Natural killer cell treated with Interleukin-12 subunit alpha and Interleukin-12 subunit beta and Interleukin-15 and Interleukin-18, amount 100 ng/mL, for 72 hours (primary cell): ENCODE results near the gene ALG2. TPM values are rescaled to one million over a fixed set of nuclear protein-coding genes. Genes with fewer than 3 reads are reported as not detected.
"Not testable (repeated sequence)": the region's sequence is repeated elsewhere in the genome, so short reads cannot be mapped to it uniquely, and the experiment has no call there.

Source experiments
- ATAC-seq, 2 donors: fragments of 150-1000 bp; cut with Tn5 transposase in 1 of 2; sonication (Bioruptor Pico), chemical (Tn5 transposase) in 1 of 2; 2 replicates each; pipeline ENCODE4 v1.10.0; 2021
- DNase-seq: peaks from one replicate; pipeline ENCODE4 v3.0.0; 2022; ENCODE audit warnings: low spot score
- H3K27ac Mint-ChIP-seq, 2 donors: 1 replicate in 1 of 2; 2 replicates in 1 of 2; pipeline ENCODE4 v1.8.0; 2022; ENCODE audit warnings: mixed read lengths in 2 of 2, mild to moderate bottlenecking in 1 of 2, moderate library complexity in 1 of 2
- H3K27me3 Mint-ChIP-seq, 2 donors: 1 replicate in 1 of 2; 2 replicates in 1 of 2; pipeline ENCODE4 v1.8.0; 2022; ENCODE audit warnings: mixed read lengths in 2 of 2
- H3K36me3 Mint-ChIP-seq: one replicate; pipeline ENCODE4 v1.8.0; 2022; ENCODE audit warnings: mixed read lengths
- H3K4me1 Mint-ChIP-seq, 2 donors: 1 replicate in 1 of 2; 2 replicates in 1 of 2; pipeline ENCODE4 v1.8.0; 2022; ENCODE audit warnings: low read depth in 2 of 2, mixed read lengths in 2 of 2, mild to moderate bottlenecking in 1 of 2
- H3K4me3 Mint-ChIP-seq: one replicate; pipeline ENCODE4 v1.8.0; 2022; ENCODE audit warnings: mixed read lengths
- H3K9me3 Mint-ChIP-seq: 2 replicates; pipeline ENCODE4 v1.8.0; 2022; ENCODE audit warnings: mixed read lengths
- total RNA-seq, 2 donors: library from RNA; stranded (reverse); gene quantifications; one replicate each; pipeline ENCODE4 v1.2.3, GENCODE V29; 2022

Gene ALG2
- total RNA-seq, 2 donors from 2014 or later: 56.9 to 62.2 TPM

DNA sequence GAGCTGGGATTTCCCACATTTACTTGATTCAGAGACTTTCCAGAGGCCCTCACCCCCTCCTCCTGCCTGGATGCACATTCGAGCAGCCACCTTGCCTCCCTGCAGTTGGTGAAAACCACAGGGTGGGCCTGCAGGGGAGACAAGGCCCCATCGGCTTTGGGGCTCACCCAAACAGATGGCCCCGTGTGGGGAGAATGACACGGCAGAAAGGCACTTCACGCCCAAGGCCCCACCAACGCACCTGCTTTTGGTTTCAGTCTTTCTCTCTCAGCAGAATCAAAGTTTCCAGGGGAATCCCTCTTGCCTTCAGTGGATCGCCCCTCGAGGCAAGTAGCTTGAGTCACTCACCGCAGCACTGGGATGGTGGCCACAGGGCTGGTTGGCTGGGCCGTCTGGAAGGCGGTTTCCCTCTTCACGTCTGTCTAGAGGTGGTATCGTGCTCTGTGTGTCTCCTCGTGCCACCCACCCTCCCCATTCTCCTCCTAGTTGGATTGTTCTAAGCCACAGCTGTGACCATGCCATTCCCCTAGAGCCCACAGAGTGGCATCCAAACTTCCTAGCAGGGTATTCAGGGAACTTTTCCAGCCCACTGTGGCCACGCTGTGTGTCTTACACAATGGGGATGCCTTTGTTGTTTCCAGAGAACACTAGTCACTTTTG lies 32.2 kb upstream of the ALG2 start:
- Mint-ChIP-seq H3K4me3 (peak overlapping the region; percentile 78), H3K9me3 (no peaks in the 10 kb centered on the region), H3K36me3 (no peaks in the 10 kb centered on the region), H3K27me3 (no peaks in the 10 kb centered on the region), H3K4me1 (peaks cover 41 to 64% of the 10 kb centered on the region in 2 donors), H3K27ac (peak overlapping the region; percentile 96 to 99)
- ATAC-seq (peak; percentile 94 to 97), DNase-seq (peak; percentile 97)

DNA sequence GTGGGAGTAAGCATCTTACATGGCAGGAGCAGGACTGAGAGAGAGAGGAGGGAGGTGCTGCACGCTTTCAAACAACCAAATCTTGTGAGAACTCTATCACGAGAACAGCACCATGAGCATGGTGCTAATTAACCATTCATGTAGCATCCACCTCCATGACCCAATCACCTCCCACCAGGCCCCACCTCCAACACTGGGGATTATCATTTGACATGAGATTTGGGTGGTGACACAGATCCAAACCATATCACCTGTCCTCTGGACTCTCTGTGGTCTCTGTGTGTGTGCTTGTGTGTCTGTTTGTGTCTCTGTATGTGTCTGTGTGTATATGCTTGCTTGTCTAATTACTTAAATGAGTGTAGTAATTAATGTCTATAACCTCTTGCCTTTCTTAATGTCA lies 31.4 kb upstream of the ALG2 start:
- ATAC-seq (peak in 1 of 2 donors; percentile 37), DNase-seq (no peak)
- no peaks in the 10 kb centered on the region for H3K36me3 Mint-ChIP-seq
- no peaks in the 10 kb centered on the region for H3K9me3 Mint-ChIP-seq
- peak overlapping the region; percentile 78 for H3K4me3 Mint-ChIP-seq
- peaks cover 46 to 60% of the 10 kb centered on the region in 2 donors for H3K4me1 Mint-ChIP-seq
- no peaks in the 10 kb centered on the region for H3K27me3 Mint-ChIP-seq
- peak overlapping the region; percentile 96 to 99 for H3K27ac Mint-ChIP-seq

DNA sequence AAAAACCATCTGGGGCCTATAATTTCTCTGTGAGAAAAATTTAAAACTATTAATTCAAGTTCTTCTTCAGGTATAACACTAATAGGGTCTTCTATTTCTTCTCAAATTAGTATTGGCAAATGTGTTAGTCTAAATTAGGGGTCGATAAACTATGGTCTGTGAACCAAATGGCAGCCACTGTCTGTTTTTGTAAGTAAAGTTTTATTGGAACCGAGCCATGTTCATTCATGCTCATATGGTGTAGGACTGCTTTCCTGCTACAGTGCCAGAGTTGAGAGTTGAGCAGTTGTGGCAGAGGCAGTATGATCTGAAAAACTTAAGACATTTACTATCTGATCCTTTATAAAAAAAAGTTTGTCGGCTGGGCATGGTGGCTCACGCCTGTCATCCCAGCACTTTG lies 29.4 kb upstream of the ALG2 start:
- no peak for DNase-seq
- Mint-ChIP-seq H3K27ac (peak overlapping the region in 1 of 2 donors; percentile 99), H3K36me3 (peaks cover 4% of the 10 kb centered on the region), H3K4me3 (no peak overlapping the region), H3K4me1 (peaks cover 50 to 62% of the 10 kb centered on the region in 2 donors), H3K27me3 (no peaks in the 10 kb centered on the region), H3K9me3 (no peaks in the 10 kb centered on the region)
- no peak for ATAC-seq

DNA sequence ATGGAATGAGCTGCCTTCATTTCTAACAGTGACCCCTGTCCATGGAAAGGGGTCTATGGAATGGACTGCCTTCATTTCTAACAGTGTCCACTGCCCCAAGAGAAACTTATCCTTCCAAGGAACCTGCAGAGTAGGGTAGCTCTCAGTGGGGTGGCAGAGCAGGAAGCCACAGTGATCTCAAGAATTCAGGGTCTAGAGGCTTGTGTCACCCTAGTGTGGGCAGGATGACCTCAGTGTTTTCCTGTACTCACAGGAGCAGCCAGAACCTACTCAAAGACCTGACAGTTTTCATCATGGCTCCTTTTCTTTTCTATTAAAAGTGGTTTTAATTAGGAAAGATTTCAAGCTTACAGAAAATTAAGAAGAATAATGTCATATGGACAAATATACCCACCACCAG lies 27.9 kb upstream of the ALG2 start:
- no peaks in the 10 kb centered on the region for H3K27me3 Mint-ChIP-seq
- ATAC-seq (peak in 1 of 2 donors; percentile 80), DNase-seq (no peak)
- H3K27ac Mint-ChIP-seq: peak overlapping the region; percentile 68 to 99
- peak overlapping the region; percentile 67 for H3K4me3 Mint-ChIP-seq
- H3K4me1 Mint-ChIP-seq: peaks cover 47 to 57% of the 10 kb centered on the region in 2 donors
- H3K9me3 Mint-ChIP-seq: no peaks in the 10 kb centered on the region
- peaks cover 4% of the 10 kb centered on the region for H3K36me3 Mint-ChIP-seq

DNA sequence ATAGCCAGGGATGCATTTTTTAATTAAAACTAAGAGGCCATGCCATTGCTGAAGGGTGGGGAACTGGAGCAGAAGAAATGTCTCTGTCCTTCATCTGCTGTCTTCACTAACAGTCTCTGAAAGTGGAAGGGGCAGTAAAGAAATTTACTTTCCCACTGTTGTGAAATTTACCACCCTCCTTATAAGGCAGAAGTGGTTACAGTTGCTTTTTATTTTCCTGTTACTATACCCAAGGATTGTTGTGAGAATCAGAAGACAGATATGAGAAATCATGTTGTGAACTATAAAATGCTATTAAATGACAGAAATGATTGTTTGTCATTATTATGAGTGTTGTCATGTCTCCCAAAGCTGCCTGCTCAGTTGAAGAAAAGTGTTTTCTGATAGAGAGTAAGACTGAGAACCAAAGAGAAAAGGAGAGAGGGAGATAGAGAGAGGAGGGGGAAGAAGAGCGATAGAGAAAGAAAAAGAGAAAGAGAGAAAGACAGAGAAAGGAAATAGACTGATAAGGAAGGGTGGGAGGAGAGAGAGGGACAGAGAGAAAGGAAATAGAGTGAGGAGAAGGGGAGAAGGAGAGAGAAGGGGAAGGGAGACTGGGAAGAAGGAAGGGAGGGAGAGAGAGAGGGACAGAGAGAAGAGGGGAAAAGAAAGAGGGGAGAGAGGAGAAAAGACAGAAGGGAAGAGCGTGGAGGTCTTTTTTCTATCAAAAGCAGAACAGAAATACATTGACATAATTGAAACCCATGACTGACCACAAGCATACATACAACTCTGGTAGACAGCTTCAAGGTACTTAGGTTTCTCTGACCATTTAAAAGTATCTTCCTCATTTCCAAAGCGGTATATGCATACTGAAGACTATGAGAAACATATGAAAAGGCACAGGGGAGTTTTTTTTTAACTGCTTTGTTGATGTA lies 22.9 kb upstream of the ALG2 start:
- H3K9me3 Mint-ChIP-seq: no peaks in the 10 kb centered on the region
- peak overlapping the region; percentile 79 to 91 for H3K27ac Mint-ChIP-seq
- no peaks in the 10 kb centered on the region for H3K27me3 Mint-ChIP-seq
- DNase-seq (no peak), ATAC-seq (peak; percentile 65 to 71)
- peaks cover 9% of the 10 kb centered on the region for H3K36me3 Mint-ChIP-seq
- H3K4me1 Mint-ChIP-seq: peaks cover 39 to 46% of the 10 kb centered on the region in 2 donors
- peak overlapping the region; percentile 61 for H3K4me3 Mint-ChIP-seq

DNA sequence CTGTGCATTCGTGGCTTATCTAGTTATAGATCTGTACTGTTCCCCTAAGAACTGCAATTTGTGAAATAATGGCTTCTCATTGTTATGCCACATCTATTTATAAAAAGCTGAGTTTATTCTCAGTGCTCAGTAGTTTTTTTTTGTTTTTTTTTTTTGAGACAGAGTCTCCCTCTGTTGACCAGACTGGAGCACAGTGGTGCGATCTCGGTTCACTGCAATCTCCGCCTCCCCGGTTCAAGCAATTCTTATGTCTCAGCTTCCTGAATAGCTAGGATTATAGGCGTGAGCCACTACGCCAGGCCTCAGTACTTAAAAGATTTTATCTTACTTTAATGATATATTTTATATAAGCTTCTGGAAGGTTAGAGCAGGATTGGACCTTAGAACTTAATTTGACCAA lies 19.4 kb upstream of the ALG2 start:
- Mint-ChIP-seq H3K27ac (no peak overlapping the region), H3K27me3 (no peaks in the 10 kb centered on the region), H3K9me3 (no peaks in the 10 kb centered on the region), H3K4me3 (no peak overlapping the region), H3K36me3 (peaks cover 20% of the 10 kb centered on the region), H3K4me1 (peaks cover 31 to 47% of the 10 kb centered on the region in 2 donors)
- no peak for DNase-seq
- no peak for ATAC-seq

DNA sequence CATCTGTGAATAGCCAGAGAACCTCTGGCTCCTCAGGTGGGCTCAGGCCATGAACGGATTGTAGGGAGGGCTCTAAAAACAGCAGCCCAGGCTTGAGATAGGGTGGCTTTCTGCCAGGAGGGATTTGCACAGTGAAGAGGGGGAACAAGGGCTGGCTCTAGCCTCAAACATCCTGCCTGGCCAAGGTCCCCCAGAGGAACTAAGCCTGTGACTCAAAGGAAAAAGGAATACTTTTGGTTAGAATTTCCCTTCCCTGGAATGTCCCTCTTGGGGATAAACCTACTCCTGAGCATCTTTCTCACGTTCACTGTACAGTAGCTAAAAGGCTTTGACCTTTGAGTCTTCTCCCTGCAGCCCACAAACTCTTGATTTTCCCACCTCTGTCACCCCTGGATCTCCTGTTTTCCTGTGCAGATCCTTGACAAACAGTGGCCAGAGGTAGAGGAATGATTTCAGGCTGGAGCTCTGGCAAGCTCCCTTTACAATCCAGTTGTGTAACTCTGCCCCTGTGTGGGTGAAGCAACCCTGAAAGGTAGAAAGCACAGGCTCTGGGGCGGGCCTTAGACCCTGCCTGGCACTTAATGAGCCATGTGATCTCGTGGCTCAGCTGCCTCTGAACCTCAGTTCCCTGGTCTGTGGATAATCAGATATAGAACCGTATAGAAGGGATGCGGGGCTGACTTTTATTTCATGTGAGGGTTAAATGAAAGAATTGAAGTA lies 17.8 kb upstream of the ALG2 start:
- Mint-ChIP-seq H3K9me3 (no peaks in the 10 kb centered on the region), H3K4me1 (peaks cover 32 to 52% of the 10 kb centered on the region in 2 donors), H3K36me3 (peaks cover 20% of the 10 kb centered on the region), H3K4me3 (no peak overlapping the region), H3K27ac (peak overlapping the region in 1 of 2 donors; percentile 80), H3K27me3 (no peaks in the 10 kb centered on the region)
- ATAC-seq: no peak
- DNase-seq: no peak

DNA sequence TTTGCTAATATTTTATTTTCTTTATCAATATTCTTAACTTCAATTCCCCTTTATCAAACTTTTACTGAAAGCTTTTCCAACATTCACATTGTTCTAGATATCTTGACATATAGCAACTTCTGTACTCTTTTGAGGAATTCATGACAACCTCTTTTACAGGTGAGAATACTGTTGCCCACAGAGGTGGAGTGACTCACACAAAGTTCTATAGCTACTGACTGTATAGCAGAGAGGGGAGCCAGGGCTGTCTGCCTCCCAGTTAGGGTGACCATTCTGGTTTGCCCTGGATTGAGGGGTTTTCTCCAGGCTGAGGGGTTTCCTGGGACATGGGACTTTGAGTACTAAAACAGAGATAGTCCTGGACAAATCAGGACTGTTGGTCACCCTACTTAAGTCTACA lies 16.6 kb upstream of the ALG2 start:
- H3K4me3 Mint-ChIP-seq: no peak overlapping the region
- H3K36me3 Mint-ChIP-seq: peaks cover 24% of the 10 kb centered on the region
- DNase-seq (no peak), ATAC-seq (no peak)
- H3K27ac Mint-ChIP-seq: peak overlapping the region in 1 of 2 donors; percentile 90
- peaks cover 22 to 52% of the 10 kb centered on the region in 2 donors for H3K4me1 Mint-ChIP-seq
- H3K27me3 Mint-ChIP-seq: no peaks in the 10 kb centered on the region
- no peaks in the 10 kb centered on the region for H3K9me3 Mint-ChIP-seq

DNA sequence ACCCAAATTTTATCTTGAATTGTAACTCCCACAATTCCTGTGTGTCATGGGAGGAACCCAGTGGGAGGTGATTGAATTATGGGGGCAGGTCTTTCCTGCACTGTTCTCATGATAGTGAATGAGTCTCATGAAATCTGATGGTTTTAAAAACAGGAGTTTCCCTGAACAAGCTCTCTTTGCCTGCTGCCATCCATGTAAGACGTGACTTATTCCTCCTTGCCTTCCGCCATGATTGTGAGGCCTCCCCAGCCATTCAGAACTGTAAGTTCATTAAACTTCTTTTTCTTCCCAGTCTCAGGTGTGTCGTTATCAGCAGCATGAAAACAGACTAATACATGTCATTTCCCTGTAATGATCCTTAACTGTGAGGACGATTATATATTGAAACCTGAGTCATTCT lies 16.1 kb upstream of the ALG2 start:
- H3K9me3 Mint-ChIP-seq, ATAC-seq, H3K4me3 Mint-ChIP-seq, DNase-seq, H3K27me3 Mint-ChIP-seq: not testable (repeated sequence)
- H3K27ac Mint-ChIP-seq: peak overlapping the region; percentile 68 to 90
- H3K36me3 Mint-ChIP-seq: peaks cover 27% of the 10 kb centered on the region
- H3K4me1 Mint-ChIP-seq: peaks cover 17 to 50% of the 10 kb centered on the region in 2 donors

DNA sequence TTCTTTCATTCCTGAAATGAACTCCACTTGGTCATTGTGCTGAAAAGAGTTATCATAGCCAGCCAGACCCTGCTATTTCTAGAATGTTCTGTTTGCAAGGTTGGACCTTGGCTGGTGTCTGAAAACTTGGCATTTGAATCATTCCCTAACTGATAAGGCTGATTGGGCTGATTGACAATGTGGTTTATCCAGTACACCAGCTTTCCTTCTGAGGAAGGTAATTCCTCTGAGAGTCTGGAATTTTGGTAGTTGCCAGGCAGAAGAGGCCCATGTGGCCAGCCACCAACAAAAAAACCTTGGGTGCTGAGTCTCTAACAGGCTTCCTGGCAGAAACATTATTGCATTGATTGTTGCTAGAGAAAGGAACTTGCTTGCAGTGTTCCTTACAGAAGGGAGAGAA lies 15.6 kb upstream of the ALG2 start:
- H3K4me1 Mint-ChIP-seq: peaks cover 17 to 47% of the 10 kb centered on the region in 2 donors
- H3K27ac Mint-ChIP-seq: peak overlapping the region; percentile 68 to 90
- DNase-seq (no peak), ATAC-seq (no peak)
- peaks cover 29% of the 10 kb centered on the region for H3K36me3 Mint-ChIP-seq
- H3K9me3 Mint-ChIP-seq: no peaks in the 10 kb centered on the region
- no peak overlapping the region for H3K4me3 Mint-ChIP-seq
- H3K27me3 Mint-ChIP-seq: no peaks in the 10 kb centered on the region

DNA sequence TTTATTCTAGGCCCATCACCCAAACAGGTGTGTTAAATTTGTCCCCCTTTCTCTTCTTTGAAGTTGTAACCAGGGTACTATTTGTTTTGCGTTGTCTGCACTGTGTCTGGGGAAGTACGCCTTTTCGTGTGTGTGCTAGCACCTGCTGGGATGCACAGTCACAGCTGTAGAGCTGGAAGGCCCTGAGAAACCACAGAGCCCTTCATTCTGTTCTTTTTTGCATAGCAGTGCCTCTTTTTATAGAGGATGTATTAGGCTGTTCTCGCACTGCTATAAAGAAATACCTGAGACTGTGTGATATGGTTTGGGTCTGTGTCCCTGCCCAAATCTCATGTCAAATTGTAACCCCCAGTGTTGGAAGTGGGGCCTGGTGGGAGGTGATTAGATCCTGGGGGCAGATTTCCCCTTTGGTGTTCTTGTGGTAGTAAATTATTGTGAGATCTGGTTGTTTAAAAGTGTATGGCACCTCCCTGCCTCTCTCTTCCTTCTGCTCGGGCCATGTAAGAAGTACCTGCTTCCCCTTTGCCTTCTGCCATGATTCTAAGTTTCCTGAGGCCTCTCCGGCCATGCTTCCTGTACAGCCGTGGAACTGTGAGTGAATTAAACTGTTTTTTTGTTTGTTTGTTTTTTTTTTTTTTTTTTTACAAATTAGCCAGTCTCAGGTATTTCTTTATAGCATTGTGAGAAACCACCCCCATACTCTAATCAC lies 14.3 kb upstream of the ALG2 start:
- Mint-ChIP-seq H3K4me1 (peaks cover 24 to 51% of the 10 kb centered on the region in 2 donors), H3K9me3 (no peaks in the 10 kb centered on the region), H3K4me3 (peak overlapping the region; percentile 66), H3K27ac (peak overlapping the region; percentile 68 to 90), H3K36me3 (peaks cover 39% of the 10 kb centered on the region), H3K27me3 (no peaks in the 10 kb centered on the region)
- DNase-seq: no peak
- peak; percentile 91 to 96 for ATAC-seq

DNA sequence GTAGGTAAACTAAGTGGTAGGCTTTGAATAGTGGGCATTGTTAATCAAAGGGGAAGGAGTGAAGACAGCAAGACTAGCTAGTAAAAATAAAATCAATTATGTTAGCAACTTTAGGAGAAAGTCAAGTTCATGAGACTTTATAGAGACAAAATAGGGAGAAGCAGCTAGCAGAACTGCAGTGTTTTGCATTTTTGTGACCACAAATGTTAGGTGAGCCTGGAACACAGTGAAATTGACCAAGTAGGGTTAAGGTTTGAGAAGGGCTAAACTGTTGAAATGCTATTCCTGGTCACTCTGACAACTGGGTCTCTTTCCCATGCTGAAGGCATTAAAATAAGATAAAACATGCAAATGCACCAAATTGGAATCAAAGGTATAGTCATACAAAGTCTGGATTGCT lies 13.3 kb upstream of the ALG2 start:
- Mint-ChIP-seq H3K9me3 (no peaks in the 10 kb centered on the region), H3K36me3 (peaks cover 44% of the 10 kb centered on the region), H3K27me3 (no peaks in the 10 kb centered on the region), H3K4me3 (no peak overlapping the region), H3K4me1 (peaks cover 30 to 53% of the 10 kb centered on the region in 2 donors), H3K27ac (peak overlapping the region in 1 of 2 donors; percentile 26)
- ATAC-seq (no peak), DNase-seq (no peak)

DNA sequence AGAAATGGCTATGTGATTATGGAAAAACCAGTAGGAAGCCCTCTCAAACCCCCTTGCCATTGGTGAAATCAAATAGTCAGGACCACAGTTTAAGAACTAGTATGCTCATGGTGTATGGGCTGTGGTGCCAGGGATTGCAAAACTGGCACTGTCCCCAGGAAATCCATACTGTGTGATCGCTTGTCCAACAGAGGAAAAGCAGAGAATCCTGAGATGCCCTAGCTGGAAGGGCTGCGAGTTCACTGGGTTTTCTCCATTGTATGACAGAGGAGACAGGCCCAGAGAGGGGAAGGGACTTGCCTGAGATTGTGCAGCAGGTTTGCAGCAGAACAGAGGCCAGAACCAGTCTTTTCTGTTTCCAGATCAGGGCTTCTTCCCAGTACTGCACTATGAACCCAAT lies 12.9 kb upstream of the ALG2 start:
- H3K4me1 Mint-ChIP-seq: peaks cover 30 to 49% of the 10 kb centered on the region in 2 donors
- peak overlapping the region in 1 of 2 donors; percentile 26 for H3K27ac Mint-ChIP-seq
- no peaks in the 10 kb centered on the region for H3K9me3 Mint-ChIP-seq
- peaks cover 44% of the 10 kb centered on the region for H3K36me3 Mint-ChIP-seq
- no peak for ATAC-seq
- no peak for DNase-seq
- no peaks in the 10 kb centered on the region for H3K27me3 Mint-ChIP-seq
- H3K4me3 Mint-ChIP-seq: no peak overlapping the region
